T-helper 1 cell treated with Interleukin-12 subunit alpha and Interleukin-12 subunit beta and Interleukin-4 antibody, amounts not matched to agents 30 ng/mL and 1 ng/mL, for 36 hours (primary cell): ENCODE data around the gene EFNA5. TPM values are rescaled to one million over a fixed set of nuclear protein-coding genes. Genes with fewer than 3 reads are reported as not detected.

Experiments
- intact Hi-C: fragments of 100-400 bp; cut with micrococcal nuclease; formaldehyde crosslinking; loops from one replicate; pipeline ENCODE4 v1.15.1; 2024
- total RNA-seq: library from RNA; stranded (reverse); gene quantifications from 2 replicates; pipeline ENCODE4 v1.2.3, GENCODE V29; 2022

Gene EFNA5
- total RNA-seq, 1 donor from 2014 or later = not detected

DNA sequence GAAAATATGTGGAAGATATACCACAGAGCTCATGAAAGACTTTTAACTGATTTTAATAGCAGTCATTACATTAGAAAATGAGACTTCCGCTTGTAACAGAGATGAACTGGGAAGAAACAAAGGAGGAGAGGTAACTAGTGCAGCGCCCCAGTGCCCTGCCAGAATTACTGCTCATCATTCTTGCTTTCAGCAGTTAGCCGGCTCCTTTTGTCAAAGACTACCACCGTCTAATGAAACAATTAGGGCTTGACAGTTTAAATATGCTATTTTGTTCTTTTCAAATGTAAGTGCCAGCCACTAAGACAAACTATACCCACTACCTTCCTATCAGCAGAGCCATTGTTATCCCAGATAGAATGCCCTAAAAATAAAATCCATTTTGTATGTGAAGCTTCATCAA, 328.4 kb downstream of the EFNA5 start:
- intact Hi-C loops = no loop called here

DNA sequence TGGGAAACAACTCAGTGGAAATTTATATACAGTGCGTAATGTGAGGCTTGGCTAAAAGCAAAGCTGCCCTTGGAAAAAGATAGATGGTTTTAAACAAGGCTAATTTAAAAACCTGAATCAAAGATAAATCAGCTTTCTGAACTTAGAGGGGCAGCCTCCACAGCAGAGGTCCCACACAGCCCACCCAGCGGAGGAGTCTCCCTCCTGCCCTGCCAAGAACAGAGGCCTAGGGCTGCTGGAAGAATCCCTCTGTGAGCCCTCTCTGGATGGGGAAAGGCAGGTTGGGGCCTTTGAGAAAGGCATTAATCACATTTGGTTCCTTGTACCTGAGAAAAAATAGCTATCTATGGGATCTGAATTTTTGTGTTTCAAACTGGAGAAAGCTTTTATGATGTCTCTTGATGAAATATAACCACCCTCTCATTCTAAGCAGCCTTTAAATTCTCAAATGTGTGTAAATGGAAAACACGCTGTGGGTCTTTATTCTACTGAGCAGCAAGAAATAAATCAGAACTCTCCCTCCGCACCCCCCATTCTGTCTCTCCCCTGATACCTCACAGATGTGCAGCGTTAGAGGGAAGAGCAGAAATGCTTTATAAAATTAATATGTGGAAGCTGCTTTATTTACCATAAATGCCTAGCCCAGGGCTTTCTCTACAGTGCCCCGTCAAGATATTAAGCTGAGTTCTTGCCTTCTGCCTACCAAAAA, 329.2 kb downstream of the EFNA5 start:
- intact Hi-C loops = no loop called here

DNA sequence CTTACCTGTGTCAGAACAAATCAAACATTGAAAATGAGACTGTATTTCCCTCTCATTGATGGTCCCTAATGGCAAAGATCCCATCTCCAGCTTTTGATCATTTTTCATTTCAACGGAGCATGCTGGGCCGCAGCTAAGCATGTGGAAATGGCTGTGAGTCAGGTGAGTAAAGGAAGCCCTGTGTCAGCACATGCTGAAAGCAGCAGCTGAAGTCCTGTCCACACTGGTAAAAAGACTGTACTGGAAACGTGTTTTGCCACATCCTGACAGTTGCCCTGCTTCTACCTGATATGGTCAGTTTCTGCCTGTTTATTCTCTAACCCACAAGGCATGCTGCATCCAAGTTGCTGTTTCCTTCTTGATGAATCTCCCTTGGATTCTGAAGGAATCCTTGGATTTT, 330.1 kb downstream of the EFNA5 start:
- intact Hi-C loops = no loop called here

DNA sequence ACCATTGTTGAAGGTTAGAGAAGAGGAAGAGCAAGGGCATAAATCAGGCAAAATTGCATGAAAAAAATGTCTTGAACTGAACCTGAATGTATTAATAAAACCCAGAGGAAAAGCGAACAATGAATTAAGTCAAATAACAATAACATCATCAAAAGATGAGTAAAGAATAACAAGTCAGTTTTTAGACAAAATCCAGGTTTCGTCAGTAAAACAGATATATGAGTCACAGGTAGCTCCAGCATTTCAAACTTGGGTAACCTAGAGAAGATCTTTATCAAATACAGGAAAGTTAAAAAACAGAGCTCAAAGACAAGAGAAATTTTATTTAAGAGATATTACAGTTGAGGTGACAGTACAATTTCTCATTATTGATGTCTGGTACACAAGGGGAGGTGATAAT, 332.4 kb downstream of the EFNA5 start:
- intact Hi-C loops = no loop called here

DNA sequence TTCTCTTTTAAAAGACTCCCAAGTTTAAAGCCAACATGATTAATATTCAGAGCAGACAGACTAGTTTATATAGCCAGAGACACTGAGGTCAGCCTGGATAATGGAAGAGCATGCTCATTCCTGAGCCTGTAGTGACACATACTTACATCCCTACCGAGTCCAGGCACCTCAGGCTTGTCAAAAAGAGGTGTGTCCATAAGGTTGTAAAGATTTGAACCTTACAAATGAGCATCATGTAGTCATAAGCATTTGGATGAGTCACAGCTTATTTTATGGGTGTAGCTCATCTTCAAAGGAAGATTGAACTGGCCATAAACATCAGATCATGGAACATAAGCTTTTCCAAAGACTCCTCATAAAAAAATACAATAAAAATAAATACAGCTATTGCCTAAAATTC, 333.5 kb downstream of the EFNA5 start:
- intact Hi-C loops = no loop called here

DNA sequence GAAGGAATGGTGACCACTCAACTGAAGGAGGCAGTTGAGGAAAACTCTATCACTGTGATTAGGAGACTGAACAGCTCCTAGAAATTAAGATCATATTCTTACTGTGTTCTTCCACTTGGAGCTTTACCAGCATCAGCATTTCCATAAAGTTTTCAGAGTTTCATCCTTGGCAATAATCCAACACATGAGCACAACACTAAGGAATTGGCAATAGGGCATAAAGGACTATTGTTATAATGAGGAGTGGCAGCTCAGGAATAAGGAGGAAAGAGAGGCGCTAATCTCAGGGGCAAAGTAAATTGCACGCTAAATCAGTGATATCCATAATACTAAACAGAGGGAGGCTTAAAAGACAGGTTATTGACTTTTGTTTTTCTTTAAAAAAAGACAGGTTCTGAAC, 338.9 kb downstream of the EFNA5 start:
- intact Hi-C loops = no loop called here

DNA sequence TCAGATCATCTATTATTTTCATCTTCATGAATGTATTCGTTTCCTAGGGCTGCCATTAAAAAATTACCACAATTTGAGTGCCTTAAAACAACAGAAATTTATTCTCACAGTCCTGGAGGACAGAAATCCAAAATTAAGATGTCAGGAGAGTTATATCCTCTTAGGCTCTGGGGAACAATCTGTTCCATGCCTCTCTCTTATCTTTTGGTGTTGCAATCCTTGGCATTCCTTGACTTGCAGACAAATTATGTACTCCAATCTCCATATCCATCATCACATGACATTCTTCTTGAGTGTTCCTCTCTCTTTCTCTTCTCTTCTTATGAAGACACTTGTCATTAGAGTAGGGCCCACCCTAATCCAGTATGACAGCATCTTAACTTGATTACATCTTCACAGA, 339.4 kb downstream of the EFNA5 start:
- intact Hi-C loops = no loop called here

DNA sequence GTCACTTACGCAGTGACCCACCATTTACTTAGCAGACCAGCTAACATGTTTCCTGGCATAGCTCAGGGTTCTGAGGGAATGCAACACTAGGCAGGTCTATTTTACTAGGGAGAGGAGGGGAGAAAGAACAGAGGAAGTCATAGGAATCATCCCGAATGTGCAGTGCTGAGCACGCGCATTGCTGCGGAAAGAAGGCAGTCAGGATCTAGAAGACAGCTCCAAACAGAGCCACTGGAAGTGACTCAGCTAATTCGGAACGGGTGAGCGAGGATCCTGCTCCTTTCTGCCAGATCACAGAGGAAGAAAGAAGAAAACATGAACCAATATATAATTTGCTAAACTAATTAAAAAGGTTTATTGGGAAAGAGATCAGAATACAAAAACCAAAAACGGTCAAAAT, 339.8 kb downstream of the EFNA5 start:
- intact Hi-C loops = no loop called here

DNA sequence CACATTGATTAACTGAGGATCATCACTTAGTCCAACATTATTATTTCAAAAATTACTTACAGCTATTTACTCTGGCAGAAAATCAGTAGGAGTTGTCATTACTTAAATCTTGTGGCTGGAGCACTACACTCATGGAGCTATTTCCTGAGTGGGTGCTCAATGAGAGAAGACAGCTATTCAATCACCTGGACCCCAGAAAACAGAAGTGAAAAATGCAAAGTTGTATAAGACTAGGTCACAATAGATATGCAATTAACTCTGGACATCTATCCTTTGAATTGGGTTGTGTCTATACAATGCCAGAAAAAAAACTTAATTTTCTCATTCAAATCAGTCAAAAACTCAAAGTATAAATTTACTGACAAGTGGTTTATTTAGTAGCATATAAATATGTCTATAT, 340.9 kb downstream of the EFNA5 start:
- intact Hi-C loops = no loop called here
